Lung (tissue), 12 donors: Measurements from ENCODE around the gene PIGP. TPM values are rescaled to one million over a fixed set of nuclear protein-coding genes. Genes with fewer than 3 reads are reported as not detected.

Source experiments
- ATAC-seq: fragments of 200-7000 bp; cut with Tn5 transposase; one replicate; pipeline ENCODE4 v1.9.1; 2020; ENCODE audit warnings: moderate number of reproducible peaks; ENCODE audit not compliant: insufficient read depth, low FRiP score
- DNase-seq, 3 donors: peaks; one replicate each; pipeline ENCODE4 v3.0.0-alpha.2; 2013 to 2017
- H3K27ac ChIP-seq, 2 donors: one replicate each; pipeline ENCODE4 v1.5.1; 2013; ENCODE audit warnings: mild to moderate bottlenecking in 2 of 2, moderate library complexity in 2 of 2, control low read depth in 1 of 2, inconsistent platforms in 1 of 2, low read depth in 1 of 2, low read length in 1 of 2
- H3K27me3 ChIP-seq, 3 donors: one replicate each; pipeline ENCODE4 v1.5.1; 2013; ENCODE audit warnings: low read length in 2 of 3; ENCODE audit not compliant: control insufficient read depth in 3 of 3, insufficient read depth in 3 of 3
- H3K36me3 ChIP-seq, 4 donors: one replicate each; pipeline ENCODE4 v1.5.1; 2013; ENCODE audit warnings: low read length in 4 of 4, mild to moderate bottlenecking in 1 of 4, moderate library complexity in 1 of 4; ENCODE audit not compliant: control insufficient read depth in 4 of 4, insufficient read depth in 4 of 4
- H3K4me1 ChIP-seq, 5 donors: one replicate each; pipeline ENCODE4 v1.5.1; 2013; ENCODE audit warnings: low read length in 5 of 5, mild to moderate bottlenecking in 2 of 5, moderate library complexity in 1 of 5; ENCODE audit not compliant: control insufficient read depth in 5 of 5, insufficient read depth in 5 of 5
- H3K4me3 ChIP-seq: one replicate; pipeline ENCODE4 v1.5.1; 2013; ENCODE audit warnings: mild to moderate bottlenecking, control low read depth, moderate library complexity
- H3K9ac ChIP-seq, 2 donors: one replicate each; pipeline ENCODE4 v1.5.1; 2013; ENCODE audit warnings: low read length in 2 of 2, control low read depth in 1 of 2; ENCODE audit not compliant: insufficient read depth in 1 of 2
- H3K9me3 ChIP-seq, 4 donors: one replicate each; pipeline ENCODE4 v1.5.1; 2013; ENCODE audit warnings: low read length in 3 of 4, mild to moderate bottlenecking in 1 of 4, moderate library complexity in 1 of 4; ENCODE audit not compliant: control insufficient read depth in 4 of 4, insufficient read depth in 3 of 4
- WGBS, 2 donors: extraction: QIAGEN DNeasy Blood & Tissue Kit; methylation state at CpG; one replicate each; pipeline ENCODE4 v1.1.7; 2013; 5-methylcytosine and 5-hydroxymethylcytosine counted together
- polyA plus RNA-seq, 2 donors: library from polyadenylated mRNA; stranded (reverse); fragments of 200-250 nt; gene quantifications; one replicate each; pipeline ENCODE4 v1.2.1, GENCODE V29; 2013
- total RNA-seq, 2 donors: library from RNA; depleted of rRNA in 1 of 2; stranded (reverse); fragments of >200 nt in 1 of 2; gene quantifications; one replicate each; pipeline ENCODE4 v1.2.1, GENCODE V29; 2014 to 2021
- TF ChIP-seq, protein P1 (sequence below): IDR thresholded peaks from 2 replicates; pipeline ENCODE4 v1.5.1; 2012; ENCODE audit warnings: mild to moderate bottlenecking; ENCODE audit errors: control extremely low read depth, extremely low read depth
- donor health status: control.
- donor health status: control.
- donor health status: Bipolar disorder and iron deficiency.
- donor health status: healthy.
- donor health status: DM: yes; HTN: yes; CAD: no.

The PIGP gene
- total and polyA plus RNA-seq, 4 donors: 18.6 to 30.6 (median 24.1) TPM

DNA sequence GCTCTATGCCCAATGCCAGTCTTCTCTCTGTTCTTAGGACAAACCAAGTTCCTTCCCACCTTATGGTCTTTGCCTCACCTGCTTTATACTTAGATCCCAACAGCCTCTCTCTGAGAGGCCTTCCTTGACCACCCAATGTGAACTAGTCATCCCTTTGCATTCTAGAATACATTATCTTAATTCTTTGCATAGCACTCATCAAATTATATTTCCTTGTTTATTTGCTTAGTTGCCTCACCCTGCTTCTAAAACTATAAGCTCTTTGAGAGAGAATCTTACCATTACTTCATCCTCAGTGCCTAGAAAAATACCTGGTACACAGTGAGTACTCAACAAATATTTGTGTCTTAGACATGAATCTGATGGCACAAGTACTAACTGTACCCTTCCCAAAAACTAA, 8.0 kb downstream of the PIGP start:
- H3K9me3 ChIP-seq: no peaks in the 10 kb centered on the region
- DNase-seq (no peak), ATAC-seq (no peak)
- no peaks in the 10 kb centered on the region for H3K27me3 ChIP-seq
- TF ChIP-seq, protein P1, sequence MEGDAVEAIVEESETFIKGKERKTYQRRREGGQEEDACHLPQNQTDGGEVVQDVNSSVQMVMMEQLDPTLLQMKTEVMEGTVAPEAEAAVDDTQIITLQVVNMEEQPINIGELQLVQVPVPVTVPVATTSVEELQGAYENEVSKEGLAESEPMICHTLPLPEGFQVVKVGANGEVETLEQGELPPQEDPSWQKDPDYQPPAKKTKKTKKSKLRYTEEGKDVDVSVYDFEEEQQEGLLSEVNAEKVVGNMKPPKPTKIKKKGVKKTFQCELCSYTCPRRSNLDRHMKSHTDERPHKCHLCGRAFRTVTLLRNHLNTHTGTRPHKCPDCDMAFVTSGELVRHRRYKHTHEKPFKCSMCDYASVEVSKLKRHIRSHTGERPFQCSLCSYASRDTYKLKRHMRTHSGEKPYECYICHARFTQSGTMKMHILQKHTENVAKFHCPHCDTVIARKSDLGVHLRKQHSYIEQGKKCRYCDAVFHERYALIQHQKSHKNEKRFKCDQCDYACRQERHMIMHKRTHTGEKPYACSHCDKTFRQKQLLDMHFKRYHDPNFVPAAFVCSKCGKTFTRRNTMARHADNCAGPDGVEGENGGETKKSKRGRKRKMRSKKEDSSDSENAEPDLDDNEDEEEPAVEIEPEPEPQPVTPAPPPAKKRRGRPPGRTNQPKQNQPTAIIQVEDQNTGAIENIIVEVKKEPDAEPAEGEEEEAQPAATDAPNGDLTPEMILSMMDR: no peak
- H3K4me1 ChIP-seq: peaks cover 0 to 9% (median 5%) of the 10 kb centered on the region in 5 donors
- H3K4me3 ChIP-seq: no peak overlapping the region
- no peak overlapping the region for H3K27ac ChIP-seq
- H3K36me3 ChIP-seq: peaks cover 0 to 10% (median 7%) of the 10 kb centered on the region in 4 donors
- no peak overlapping the region for H3K9ac ChIP-seq

- ATAC-seq (no peak), DNase-seq (no peak)
- Histone ChIP-seq H3K9me3 (no peaks in the 10 kb centered on the region), H3K27ac (no peak overlapping the region), H3K9ac (no peak overlapping the region), H3K27me3 (no peaks in the 10 kb centered on the region), H3K4me3 (no peak overlapping the region), H3K4me1 (peaks cover 0 to 9% (median 5%) of the 10 kb centered on the region in 5 donors), H3K36me3 (peaks cover 0 to 6% (median 2%) of the 10 kb centered on the region in 4 donors)
- TF ChIP-seq, protein P1: no peak
- 82 to 91% methylated on average over 1 of the region's 1 CpG for WGBS, 2 donors
Measured at GRCh38 chr21:37063433-37063832, 9.4 kb downstream of the PIGP start.

GRCh38 chr21:37062593-37062935, 10.3 kb downstream of the PIGP start:
- H3K27me3 ChIP-seq: no peaks in the 10 kb centered on the region
- peaks cover 0 to 6% (median 2%) of the 10 kb centered on the region in 4 donors for H3K36me3 ChIP-seq
- peak in 1 of 3 donors; percentile 21 for DNase-seq
- TF ChIP-seq, protein P1: no peak
- no peak overlapping the region for H3K27ac ChIP-seq
- H3K4me1 ChIP-seq: peaks cover 0 to 9% (median 5%) of the 10 kb centered on the region in 5 donors
- no peak for ATAC-seq
- H3K9me3 ChIP-seq: no peaks in the 10 kb centered on the region
- H3K4me3 ChIP-seq: no peak overlapping the region
- 89 to 90% methylated on average over 6 of the region's 6 CpGs for WGBS, 2 donors
- H3K9ac ChIP-seq: no peak overlapping the region
